GM12878 (cell line): ENCODE data around the gene RIT2. TPM values are rescaled to one million over a fixed set of nuclear protein-coding genes. Genes with fewer than 3 reads are reported as not detected.
A peak's percentile ranks its signal among the peaks of the same experiment; 100 is the strongest.

ENCODE experiments used
- ATAC-seq: fragments of 200-7000 bp; cut with Tn5 transposase; 3 replicates; pipeline ENCODE4 v1.9.1; 2020; ENCODE audit warnings: mild to moderate bottlenecking, moderate library complexity
- BruUV-seq: library from RNA; stranded (reverse); fragments of 400-500 nt; replicated peaks from 2 replicates; lab custom pipeline; 2021; lab: Mats Ljungman, UMichigan
- CTCF ChIA-PET: fragments of 300-600 bp; sonication (Branson Sonifier 250); formaldehyde crosslinking; extraction: SDS; loops from one replicate; lab custom pipeline; 2021; ENCODE audit warnings: inconsistent platforms; lab: Yijun Ruan, JAX
- POLR2A ChIA-PET: fragments of 350-600 bp; formaldehyde crosslinking; extraction: SDS; loops from one replicate; lab custom pipeline; 2021; ENCODE audit warnings: inconsistent platforms; lab: Charles Lee
- RAD21 ChIA-PET: fragments of 300-600 bp; sonication (Branson Sonifier 250); formaldehyde crosslinking; loops from one replicate; lab custom pipeline; 2023; ENCODE audit warnings: antibody characterized with exemption; ENCODE audit not compliant: unreplicated experiment; lab: Charles Lee
- SMC1A ChIA-PET: fragments of 300-600 bp; sonication (Branson Sonifier 250); formaldehyde crosslinking; loops from one replicate; lab custom pipeline; 2023; ENCODE audit not compliant: unreplicated experiment, uncharacterized antibody; lab: Charles Lee
- DNase-seq: peaks from one replicate; pipeline ENCODE4 v3.0.0-alpha.2; 2011; ENCODE audit warnings: low read depth, low spot score
- FAIRE-seq: peaks from 3 replicates; lab custom pipeline; 2011; peaks lifted over from hg19 to GRCh38; lab: Jason Lieb, UNC
- H2AFZ ChIP-seq: 2 replicates; pipeline ENCODE4 v1.6.0; 2011; ENCODE audit warnings: low read depth, low read length, control low read depth; ENCODE audit not compliant: control insufficient read depth
- H3K27ac ChIP-seq: 2 replicates; pipeline ENCODE4 v1.5.1; 2011; ENCODE audit warnings: control low read depth; ENCODE audit not compliant: control insufficient read depth, insufficient read depth
- H3K27me3 ChIP-seq, 2 experiments: replicated peaks in 1 of 2; 2 replicates each; pipeline versions ENCODE4 v1.6.0 to v1.6.1; 2011; ENCODE audit warnings: low read length in 1 of 2; ENCODE audit not compliant: control insufficient read depth in 2 of 2, insufficient read depth in 2 of 2
- H3K36me3 ChIP-seq, 2 experiments: 2 replicates each; pipeline ENCODE4 v1.5.1; 2011; ENCODE audit warnings: low read length in 1 of 2; ENCODE audit not compliant: control insufficient read depth in 2 of 2, insufficient read depth in 2 of 2
- H3K4me1 ChIP-seq: 2 replicates; pipeline ENCODE4 v1.6.1; 2011; ENCODE audit warnings: mild to moderate bottlenecking, low read length, moderate library complexity, mixed read lengths; ENCODE audit not compliant: control insufficient read depth, insufficient read depth
- H3K4me2 ChIP-seq: 2 replicates; pipeline ENCODE4 v1.6.0; 2011; ENCODE audit warnings: control low read depth; ENCODE audit not compliant: control insufficient read depth, insufficient read depth
- H3K4me3 ChIP-seq: fragments of 200-600 bp; sonication (generic); 2 replicates; pipeline ENCODE4 v1.5.1; 2016
- H3K79me2 ChIP-seq: 2 replicates; pipeline ENCODE4 v1.6.0; 2011; ENCODE audit warnings: low read length; ENCODE audit not compliant: control insufficient read depth, insufficient read depth
- H3K9ac ChIP-seq: 2 replicates; pipeline ENCODE4 v1.8.0; 2011; ENCODE audit warnings: low read length, control low read depth, mixed read lengths; ENCODE audit not compliant: control insufficient read depth, insufficient read depth
- H3K9me3 ChIP-seq: replicated peaks from 3 replicates; pipeline ENCODE4 v1.5.1; 2011; ENCODE audit warnings: mild to moderate bottlenecking, low read length; ENCODE audit not compliant: control insufficient read depth, insufficient read depth
- H4K20me1 ChIP-seq: 2 replicates; pipeline ENCODE4 v1.6.0; 2011; ENCODE audit not compliant: control insufficient read depth, insufficient read depth
- ATF3 ChIP-seq: IDR thresholded peaks from 2 replicates; pipeline ENCODE4 v1.6.1; 2011; ENCODE audit warnings: low read depth, mild to moderate bottlenecking, low read length, moderate library complexity, borderline replicate concordance; ENCODE audit errors: extremely low read depth
- ATF7 ChIP-seq: fragments of 450-650 bp; IDR thresholded peaks from 2 replicates; pipeline ENCODE4 v1.6.1; 2016; ENCODE audit warnings: low read depth, mild to moderate bottlenecking
- BACH1 ChIP-seq: fragments of 450-650 bp; IDR thresholded peaks from 2 replicates; pipeline ENCODE4 v1.6.1; 2017; ENCODE audit warnings: mild to moderate bottlenecking, borderline replicate concordance
- BMI1 ChIP-seq: fragments of 450-650 bp; IDR thresholded peaks from 2 replicates; pipeline ENCODE4 v1.6.1; 2016; ENCODE audit warnings: mild to moderate bottlenecking, moderate library complexity, borderline replicate concordance
- CHD1 ChIP-seq: IDR thresholded peaks from 2 replicates; pipeline ENCODE4 v1.6.1; 2012; ENCODE audit warnings: low read depth, low read length, improper control_type of control experiment
- FOXK2 ChIP-seq: fragments of 450-650 bp; IDR thresholded peaks from 2 replicates; pipeline ENCODE4 v1.6.1; 2017; ENCODE audit warnings: mild to moderate bottlenecking, moderate library complexity
- HDGF ChIP-seq: fragments of 450-650 bp; IDR thresholded peaks from 2 replicates; pipeline ENCODE4 v1.6.1; 2016; ENCODE audit warnings: antibody characterized with exemption
- MEF2A ChIP-seq: IDR thresholded peaks from 2 replicates; pipeline ENCODE4 v1.6.1; 2011; ENCODE audit warnings: low read depth, mild to moderate bottlenecking, low read length, moderate library complexity; ENCODE audit not compliant: insufficient read depth
- MEF2B ChIP-seq: fragments of 450-650 bp; IDR thresholded peaks from 2 replicates; pipeline ENCODE4 v1.6.1; 2018; ENCODE audit warnings: mild to moderate bottlenecking, moderate library complexity; ENCODE audit not compliant: partially characterized antibody, poor library complexity, severe bottlenecking
- MTA2 ChIP-seq: fragments of 450-650 bp; IDR thresholded peaks from 2 replicates; pipeline ENCODE4 v1.6.1; 2016; ENCODE audit warnings: low read depth, mild to moderate bottlenecking, moderate library complexity
- NFYA ChIP-seq: IDR thresholded peaks from 2 replicates; pipeline ENCODE4 v1.6.1; 2011; ENCODE audit warnings: low read depth, mild to moderate bottlenecking, low read length, improper control_type of control experiment, borderline replicate concordance
- RAD51 ChIP-seq: fragments of 450-650 bp; IDR thresholded peaks from 2 replicates; pipeline ENCODE4 v1.6.1; 2016; ENCODE audit warnings: moderate library complexity, mild to moderate bottlenecking, inconsistent platforms
- RBBP5 ChIP-seq: fragments of 200-600 bp; sonication (generic); conservative IDR thresholded peaks from 2 replicates; pipeline ENCODE4 v1.6.1; 2016
- SIX5 ChIP-seq: IDR thresholded peaks from 2 replicates; pipeline ENCODE4 v1.6.1; 2011; ENCODE audit warnings: mild to moderate bottlenecking, low read depth, low read length, moderate library complexity; ENCODE audit not compliant: severe bottlenecking
- SPI1 ChIP-seq: IDR thresholded peaks from 2 replicates; pipeline ENCODE4 v1.6.1; 2011; ENCODE audit warnings: low read depth, mild to moderate bottlenecking, low read length, moderate library complexity, borderline replicate concordance; ENCODE audit not compliant: insufficient read depth
- TARDBP ChIP-seq: IDR thresholded peaks from 2 replicates; pipeline ENCODE4 v1.6.1; 2016; ENCODE audit warnings: borderline replicate concordance
- TCF3 ChIP-seq: IDR thresholded peaks from 2 replicates; pipeline ENCODE4 v1.6.1; 2012; ENCODE audit warnings: low read depth, mild to moderate bottlenecking, low read length, borderline replicate concordance; ENCODE audit not compliant: insufficient read depth
- USF1 ChIP-seq: IDR thresholded peaks from 2 replicates; pipeline ENCODE4 v1.6.1; 2011; ENCODE audit warnings: borderline replicate concordance, low read depth, mild to moderate bottlenecking, moderate library complexity, mixed read lengths, low read length; ENCODE audit not compliant: insufficient read depth; ENCODE audit errors: extremely low read length
- ZNF274 ChIP-seq: IDR thresholded peaks from one replicate; pipeline ENCODE4 v1.8.0; 2011; ENCODE audit not compliant: insufficient read length, insufficient read depth
- in situ Hi-C: fragments of 300-500 bp; cut with MboI; formaldehyde crosslinking; loops from 9 replicates; pipeline ENCODE4 v1.14.3; 2018; ENCODE audit warnings: mixed read lengths
- intact Hi-C: fragments of 100-400 bp; cut with micrococcal nuclease; formaldehyde crosslinking; loops from one replicate; pipeline ENCODE4 v1.14.2; 2022; ENCODE audit not compliant: unreplicated experiment
- polyA plus RNA-seq, 11 experiments: library from polyadenylated mRNA; depleted of rRNA in 4 of 11; unstranded in 6 of 11; stranded (reverse) in 5 of 11; fragments of >200 nt; fragmentation: Nextera tagmentation in 4 of 11; fragmentation: Illumina TruSeq in 1 of 11; extraction: Ambion mirVana in 4 of 11; extraction: Trizol in 1 of 11; gene quantifications; 1 replicate in 1 of 11; 2 replicates in 10 of 11; pipeline versions ENCODE4 v1.2.1 to v1.2.3, GENCODE V29; 2011 to 2016; ENCODE audit warnings: inconsistent platforms in 2 of 11, missing spikeins in 2 of 11, low read depth in 1 of 11
- total RNA-seq, 4 experiments: library from RNA; depleted of rRNA in 3 of 4; stranded (reverse); fragments of >200 nt in 3 of 4; fragmentation: Illumina TruSeq in 1 of 4; extraction: Trizol in 1 of 4; gene quantifications; 2 replicates each; pipeline versions ENCODE4 v1.2.1 to v1.2.3, GENCODE V29; 2013 to 2021

The RIT2 gene
- total and polyA plus RNA-seq, 10 of the 15 experiments (the other 5 are each of a cell fraction or from before 2014, with no cell fraction given), result not detected

DNA sequence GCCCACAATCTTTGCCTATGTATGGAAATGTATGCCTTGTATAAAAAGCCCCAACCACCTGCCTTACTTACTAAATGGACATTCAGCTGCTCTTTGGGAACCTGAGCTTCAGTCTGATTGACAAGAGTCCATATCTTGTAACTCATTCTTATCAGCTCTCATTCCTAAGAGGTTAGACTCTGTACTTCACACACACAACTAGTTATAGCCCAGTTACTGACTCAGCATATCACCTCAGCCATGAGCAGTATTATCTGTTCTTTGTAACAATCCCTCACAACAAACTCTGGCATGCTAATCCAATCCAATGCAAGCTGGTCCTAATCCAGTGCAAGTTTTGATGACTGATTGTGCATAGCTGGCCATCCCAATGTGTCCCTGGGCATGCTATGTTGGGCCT, 250.6 kb downstream of the RIT2 start:
- ChIA-PET CTCF (no interaction called here), SMC1A (no interaction called here), POLR2A (no interaction called here), RAD21 (no interaction called here)
- H3K9me3 ChIP-seq, result no peaks in the 10 kb centered on the region
- no peak overlapping the region for H3K4me3 ChIP-seq
- H3K9ac ChIP-seq, result no peak overlapping the region
- peak; percentile 31 for FAIRE-seq
- no peak overlapping the region for H2AFZ ChIP-seq
- intact Hi-C loops (no loop called here), in situ Hi-C loops (no loop called here)
- H3K79me2 ChIP-seq, result no peaks in the 10 kb centered on the region
- H3K4me1 ChIP-seq, result no peaks in the 10 kb centered on the region
- H4K20me1 ChIP-seq, result no peaks in the 10 kb centered on the region
- H3K36me3 ChIP-seq, result no peaks in the 10 kb centered on the region
- no peak overlapping the region for H3K27ac ChIP-seq
- TF ChIP-seq RBBP5, result no peak
- no peak for TF ChIP-seq NFYA
- TF ChIP-seq BMI1, result no peak
- TF ChIP-seq ZNF274, result no peak
- TF ChIP-seq USF1, result no peak
- H3K4me2 ChIP-seq, result no peak overlapping the region
- no TSS peak for BruUV-seq
- H3K27me3 ChIP-seq, result no peaks in the 10 kb centered on the region
- ATAC-seq, result no peak
- no peak for DNase-seq

DNA sequence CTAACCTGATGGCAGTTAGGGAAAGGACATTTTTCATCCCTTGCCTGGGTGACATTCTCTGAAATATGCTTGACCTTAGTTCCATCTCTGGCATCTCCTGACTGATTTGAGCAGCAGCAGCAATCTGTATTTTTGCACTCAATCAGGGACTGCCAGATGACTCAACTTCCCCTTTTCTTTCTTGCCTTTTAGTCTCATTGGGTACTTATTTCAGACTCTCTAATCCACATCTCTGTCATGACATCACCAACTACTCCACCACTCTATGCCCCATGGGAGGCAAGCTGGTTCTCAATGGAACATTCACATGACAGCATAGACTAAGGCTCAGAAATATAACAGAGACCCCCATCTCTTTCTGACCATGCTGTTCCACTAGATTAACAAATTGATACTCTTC, 254.2 kb downstream of the RIT2 start:
- SMC1A ChIA-PET, result no interaction called here
- ATAC-seq, result peak; percentile 57

More for the DNA sequence above, 254.2 kb downstream of the RIT2 start:
- BruUV-seq, result no TSS peak
- CTCF ChIA-PET, result no interaction called here
- no peak overlapping the region for H3K4me3 ChIP-seq
- no peaks in the 10 kb centered on the region for H3K9me3 ChIP-seq
- no peak overlapping the region for H3K4me2 ChIP-seq
- TF ChIP-seq RAD51 (no peak), HDGF (no peak), SIX5 (no peak), BACH1 (no peak), MEF2A (no peak), CHD1 (no peak), SPI1 (no peak), FOXK2 (no peak), ATF7 (no peak), MEF2B (no peak), MTA2 (no peak), TCF3 (no peak), TARDBP (no peak), ATF3 (no peak)
- TF ChIP-seq, all 136 proteins: peak for 0
- Histone ChIP-seq H3K27ac (no peak overlapping the region), H3K4me1 (no peaks in the 10 kb centered on the region), H3K27me3 (no peaks in the 10 kb centered on the region), H3K36me3 (no peaks in the 10 kb centered on the region), H4K20me1 (no peaks in the 10 kb centered on the region), H3K9ac (no peak overlapping the region), H3K79me2 (no peaks in the 10 kb centered on the region), H2AFZ (no peak overlapping the region)
- intact Hi-C loops, result no loop called here
- FAIRE-seq (no peak), DNase-seq (no peak)
- in situ Hi-C loops, result no loop called here
- POLR2A ChIA-PET, result no interaction called here
- RAD21 ChIA-PET, result no interaction called here
